ENCODE measurements around the gene COL8A2. TPM values are rescaled to one million over a fixed set of nuclear protein-coding genes. Genes with fewer than 3 reads are reported as not detected.

COL8A2 gene
- total RNA-seq, 1 donor from 2014 or later, result 1.4 TPM

- ATAC-seq (ENCODE audit: poor library complexity), result peak; percentile 91
- DNase-seq, result peak; percentile 100
- intact Hi-C loops (cut with DNase I), result no loop called here
These were observed 24.4 kb upstream of the COL8A2 start, which contains the start of gene TRAPPC3 for GRCh38 chr1:36149237-36149972. TSS of gene TRAPPC3 (minus strand) at chr1:36149486. CDS start at chr1:36149378, 108 bp downstream.

- DNase-seq, result no peak
- intact Hi-C loops (cut with DNase I), result no loop called here
- ATAC-seq (ENCODE audit: poor library complexity), result no peak
These were observed 23.8 kb upstream of the COL8A2 start for GRCh38 chr1:36148821-36149236.

GRCh38 chr1:36144413-36144812 is 19.4 kb upstream of the COL8A2 start:
- intact Hi-C loops (cut with DNase I), result no loop called here
- ATAC-seq (ENCODE audit: poor library complexity), result no peak

GRCh38 chr1:36143424-36143823 is 18.4 kb upstream of the COL8A2 start:
- intact Hi-C loops (cut with DNase I), result no loop called here

More at GRCh38 chr1:36144413-36144812, 19.4 kb upstream of the COL8A2 start:
- DNase-seq, result no peak

GRCh38 chr1:36142121-36142520 is 17.1 kb upstream of the COL8A2 start:
- intact Hi-C loops (cut with DNase I), result no loop called here
- ATAC-seq (ENCODE audit: poor library complexity), result peak; percentile 40
- DNase-seq, result no peak

More at GRCh38 chr1:36143424-36143823, 18.4 kb upstream of the COL8A2 start:
- DNase-seq (no peak), ATAC-seq (ENCODE audit: poor library complexity) (no peak)

- no peak for DNase-seq
- ATAC-seq (ENCODE audit: poor library complexity), result no peak
- intact Hi-C loops (cut with DNase I), result loop anchor here (5.0 kb wide), 1 partner anchor 37 kb away; no protein-coding TSS in a partner anchor
These were observed 14.5 kb upstream of the COL8A2 start for GRCh38 chr1:36139521-36139920.

- DNase-seq (no peak), ATAC-seq (ENCODE audit: poor library complexity) (no peak)
- intact Hi-C loops (cut with DNase I), result loop anchor here (5.0 kb wide), 1 partner anchor 35 kb away; no protein-coding TSS in a partner anchor
These were observed 12.8 kb upstream of the COL8A2 start for GRCh38 chr1:36137776-36138175.

- DNase-seq, result no peak
- ATAC-seq (ENCODE audit: poor library complexity), result no peak
- intact Hi-C loops (cut with DNase I), result loop anchor here (5.0 kb wide), 1 partner anchor 35 kb away; no protein-coding TSS in a partner anchor
These were observed 12.2 kb upstream of the COL8A2 start for GRCh38 chr1:36137226-36137625.

- no peak for DNase-seq
- intact Hi-C loops (cut with DNase I), result loop anchor here (5.0 kb wide), 1 partner anchor 34 kb away; no protein-coding TSS in a partner anchor
- peak; percentile 73 for ATAC-seq (ENCODE audit: poor library complexity)
These were observed 11.5 kb upstream of the COL8A2 start for GRCh38 chr1:36136535-36136934.

- ATAC-seq (ENCODE audit: poor library complexity) (no peak), DNase-seq (no peak)
- intact Hi-C loops (cut with DNase I), result loop anchor here (5.0 kb wide), 1 partner anchor 33 kb away; no protein-coding TSS in a partner anchor
These were observed 10.8 kb upstream of the COL8A2 start for GRCh38 chr1:36135796-36136195.

GRCh38 chr1:36135330-36135667 is 10.3 kb upstream of the COL8A2 start:
- intact Hi-C loops (cut with DNase I), result loop anchor here (5.0 kb wide), 1 partner anchor 33 kb away; no protein-coding TSS in a partner anchor
- DNase-seq (no peak), ATAC-seq (ENCODE audit: poor library complexity) (no peak)

- intact Hi-C loops (cut with DNase I), result loop anchor here (5.0 kb wide), 1 partner anchor 32 kb away; no protein-coding TSS in a partner anchor
- DNase-seq, result peak; percentile 65
These were observed 9.7 kb upstream of the COL8A2 start for GRCh38 chr1:36134505-36135329.

GRCh38 chr1:36134031-36134430 is 9.0 kb upstream of the COL8A2 start:
- ATAC-seq (ENCODE audit: poor library complexity), result no peak

More at GRCh38 chr1:36134505-36135329, 9.7 kb upstream of the COL8A2 start:
- ATAC-seq (ENCODE audit: poor library complexity), result peak; percentile 53

GRCh38 chr1:36133484-36133883 is 8.5 kb upstream of the COL8A2 start:
- DNase-seq (no peak), ATAC-seq (ENCODE audit: poor library complexity) (peak; percentile 36)
- intact Hi-C loops (cut with DNase I), result no loop called here

More at GRCh38 chr1:36134031-36134430, 9.0 kb upstream of the COL8A2 start:
- DNase-seq, result no peak
- intact Hi-C loops (cut with DNase I), result no loop called here

- DNase-seq (no peak), ATAC-seq (ENCODE audit: poor library complexity) (no peak)
- intact Hi-C loops (cut with DNase I), result no loop called here
These were observed 7.0 kb upstream of the COL8A2 start for GRCh38 chr1:36132029-36132428.

- no peak for ATAC-seq (ENCODE audit: poor library complexity)
- intact Hi-C loops (cut with DNase I), result no loop called here
- DNase-seq, result no peak
These were observed 3.8 kb upstream of the COL8A2 start for GRCh38 chr1:36128905-36129206.

GRCh38 chr1:36128126-36128904 is 3.3 kb upstream of the COL8A2 start:
- intact Hi-C loops (cut with DNase I), result no loop called here
- DNase-seq (no peak), ATAC-seq (ENCODE audit: poor library complexity) (no peak)

- intact Hi-C loops (cut with DNase I), result no loop called here
- ATAC-seq (ENCODE audit: poor library complexity), result no peak
These were observed 1.9 kb upstream of the COL8A2 start for GRCh38 chr1:36126797-36127500.

More at GRCh38 chr1:36126797-36127500, 1.9 kb upstream of the COL8A2 start:
- no peak for DNase-seq

Measured in Right ventricle myocardium superior (tissue), 1 donor.